ENCODE results near the gene B3GNT4.

DNA sequence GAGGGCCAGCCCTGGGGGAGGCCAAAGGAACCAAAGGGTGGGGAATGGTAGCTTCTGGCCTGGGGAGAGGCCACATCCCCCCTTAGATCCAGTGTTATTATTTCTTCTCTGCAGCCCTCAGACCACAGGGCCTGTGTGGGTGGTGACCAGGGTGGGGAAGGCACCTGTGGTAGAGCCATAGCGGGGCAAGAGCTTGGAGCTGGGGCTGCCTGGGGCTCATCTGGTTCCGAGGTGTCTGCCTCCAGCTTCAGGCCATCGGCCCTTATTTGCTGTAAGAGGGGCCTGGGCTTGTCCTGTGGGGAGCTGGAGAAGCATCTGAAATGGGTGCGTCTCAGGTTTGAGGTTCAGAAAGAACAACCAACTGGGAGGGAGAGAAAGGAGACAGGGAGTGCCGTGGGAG is 2.1 kb upstream of the B3GNT4 start:
- TF ChIP-seq POLR2A (IDR thresholded peaks at IDR 0.05; ENCODE audit: low read depth, low read length) (no peak), MAFK (IDR thresholded peaks at IDR 0.05; ENCODE audit: low read depth, low read length) (no peak), CEBPB (IDR thresholded peaks at IDR 0.05; ENCODE audit: low read depth, low read length) (no peak), BHLHE40 (IDR thresholded peaks at IDR 0.05; ENCODE audit: low read depth, low read length) (no peak), MXI1 (IDR thresholded peaks at IDR 0.05; ENCODE audit: borderline replicate concordance, low read depth, low read length) (no peak), CHD1 (IDR thresholded peaks at IDR 0.05; ENCODE audit: low read depth, low read length) (no peak), RAD21 (IDR thresholded peaks at IDR 0.05; ENCODE audit: low read length) (no peak), SMC3 (IDR thresholded peaks at IDR 0.05; ENCODE audit: low read depth, low read length) (no peak), RCOR1 (IDR thresholded peaks at IDR 0.05; ENCODE audit: insufficient replicate concordance, low read length) (no peak), USF2 (IDR thresholded peaks at IDR 0.05; ENCODE audit: low read depth, low read length) (no peak)
- TF ChIP-seq, protein P1, sequence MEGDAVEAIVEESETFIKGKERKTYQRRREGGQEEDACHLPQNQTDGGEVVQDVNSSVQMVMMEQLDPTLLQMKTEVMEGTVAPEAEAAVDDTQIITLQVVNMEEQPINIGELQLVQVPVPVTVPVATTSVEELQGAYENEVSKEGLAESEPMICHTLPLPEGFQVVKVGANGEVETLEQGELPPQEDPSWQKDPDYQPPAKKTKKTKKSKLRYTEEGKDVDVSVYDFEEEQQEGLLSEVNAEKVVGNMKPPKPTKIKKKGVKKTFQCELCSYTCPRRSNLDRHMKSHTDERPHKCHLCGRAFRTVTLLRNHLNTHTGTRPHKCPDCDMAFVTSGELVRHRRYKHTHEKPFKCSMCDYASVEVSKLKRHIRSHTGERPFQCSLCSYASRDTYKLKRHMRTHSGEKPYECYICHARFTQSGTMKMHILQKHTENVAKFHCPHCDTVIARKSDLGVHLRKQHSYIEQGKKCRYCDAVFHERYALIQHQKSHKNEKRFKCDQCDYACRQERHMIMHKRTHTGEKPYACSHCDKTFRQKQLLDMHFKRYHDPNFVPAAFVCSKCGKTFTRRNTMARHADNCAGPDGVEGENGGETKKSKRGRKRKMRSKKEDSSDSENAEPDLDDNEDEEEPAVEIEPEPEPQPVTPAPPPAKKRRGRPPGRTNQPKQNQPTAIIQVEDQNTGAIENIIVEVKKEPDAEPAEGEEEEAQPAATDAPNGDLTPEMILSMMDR (conservative IDR thresholded peaks at IDR 0.05; ENCODE audit: low read depth, low read length) = no peak
- TF ChIP-seq, protein P2, sequence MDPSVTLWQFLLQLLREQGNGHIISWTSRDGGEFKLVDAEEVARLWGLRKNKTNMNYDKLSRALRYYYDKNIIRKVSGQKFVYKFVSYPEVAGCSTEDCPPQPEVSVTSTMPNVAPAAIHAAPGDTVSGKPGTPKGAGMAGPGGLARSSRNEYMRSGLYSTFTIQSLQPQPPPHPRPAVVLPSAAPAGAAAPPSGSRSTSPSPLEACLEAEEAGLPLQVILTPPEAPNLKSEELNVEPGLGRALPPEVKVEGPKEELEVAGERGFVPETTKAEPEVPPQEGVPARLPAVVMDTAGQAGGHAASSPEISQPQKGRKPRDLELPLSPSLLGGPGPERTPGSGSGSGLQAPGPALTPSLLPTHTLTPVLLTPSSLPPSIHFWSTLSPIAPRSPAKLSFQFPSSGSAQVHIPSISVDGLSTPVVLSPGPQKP (IDR thresholded peaks at IDR 0.05; ENCODE audit: borderline replicate concordance, low read depth, low read length) = no peak

Measured in IMR-90 (cell line).